Neural cell (in vitro differentiated cells): ENCODE measurements around the gene ARHGAP4. TPM values are rescaled to one million over a fixed set of nuclear protein-coding genes. Genes with fewer than 3 reads are reported as not detected.
A peak's percentile ranks its signal among the peaks of the same experiment; 100 is the strongest.

Source experiments
- H2AFZ ChIP-seq: fragments of 200-600, 300-800 bp; sonication (generic), shearing (Covaris generic); 2 replicates; pipeline ENCODE4 v1.6.0; 2014; ENCODE audit warnings: low read depth, mild to moderate bottlenecking, antibody characterized with exemption, low read length, moderate library complexity
- H3F3A ChIP-seq: fragments of 200-600 bp; shearing (Covaris generic); 2 replicates; pipeline ENCODE4 v1.6.1; 2016; ENCODE audit warnings: mild to moderate bottlenecking, moderate library complexity, mixed read lengths, antibody characterized with exemption, low read length; ENCODE audit not compliant: insufficient read depth, poor library complexity, severe bottlenecking
- H3K27ac ChIP-seq: fragments of 200-600, 300-800 bp; sonication (generic), shearing (Covaris generic); 2 replicates; pipeline ENCODE4 v1.5.1; 2014; ENCODE audit warnings: mild to moderate bottlenecking, low read length, moderate library complexity
- H3K27me3 ChIP-seq: fragments of 300-800, 200-600 bp; sonication (generic), shearing (Covaris generic); 2 replicates; pipeline ENCODE4 v1.6.0; 2014; ENCODE audit warnings: mild to moderate bottlenecking, low read depth, low read length, moderate library complexity; ENCODE audit not compliant: insufficient read depth
- H3K36me3 ChIP-seq: fragments of 300-800, 200-600 bp; sonication (generic), shearing (Covaris generic); 2 replicates; pipeline ENCODE4 v1.5.1; 2014; ENCODE audit warnings: mild to moderate bottlenecking, antibody characterized with exemption, low read length, moderate library complexity; ENCODE audit not compliant: insufficient read depth
- H3K4me2 ChIP-seq: fragments of 300-800, 200-600 bp; sonication (generic), shearing (Covaris generic); 2 replicates; pipeline ENCODE4 v1.6.0; 2014; ENCODE audit warnings: mild to moderate bottlenecking, low read length
- H3K4me3 ChIP-seq: fragments of 300-800, 200-600 bp; sonication (generic), shearing (Covaris generic); 2 replicates; pipeline ENCODE4 v1.5.1; 2014; ENCODE audit warnings: mild to moderate bottlenecking, low read length, moderate library complexity
- H3K79me2 ChIP-seq: fragments of 200-600 bp; shearing (Covaris generic); replicated peaks from 2 replicates; pipeline ENCODE4 v1.6.0; 2014; ENCODE audit warnings: mild to moderate bottlenecking, low read length, moderate library complexity; ENCODE audit not compliant: insufficient read depth
- H3K9ac ChIP-seq: fragments of 300-800, 200-600 bp; sonication (generic), shearing (Covaris generic); 2 replicates; pipeline ENCODE4 v1.6.1; 2016; ENCODE audit warnings: mild to moderate bottlenecking, low read length, mixed read lengths
- H3K9me2 ChIP-seq: fragments of 200-600 bp; shearing (Covaris generic); 2 replicates; pipeline ENCODE4 v1.6.1; 2016; ENCODE audit warnings: mild to moderate bottlenecking, low read length, mixed read lengths; ENCODE audit not compliant: insufficient read depth
- H3K9me3 ChIP-seq: fragments of 200-600, 300-800 bp; sonication (generic), shearing (Covaris generic); 2 replicates; pipeline ENCODE4 v1.6.1; 2016; ENCODE audit warnings: mild to moderate bottlenecking, mixed run types, low read length, moderate library complexity, mixed read lengths
- H4K20me1 ChIP-seq: fragments of 200-600 bp; shearing (Covaris generic); 2 replicates; pipeline ENCODE4 v1.6.1; 2016; ENCODE audit warnings: mild to moderate bottlenecking, mixed run types; ENCODE audit not compliant: insufficient read depth
- EP300 ChIP-seq: fragments of 450-650 bp; conservative IDR thresholded peaks from 2 replicates; pipeline ENCODE4 v1.6.1; 2014; ENCODE audit warnings: antibody characterized with exemption, mild to moderate bottlenecking, moderate library complexity; ENCODE audit not compliant: poor library complexity, severe bottlenecking
- EZH2 ChIP-seq: fragments of 200-600, 300-800 bp; shearing (Covaris generic), sonication (generic); IDR thresholded peaks from 2 replicates; pipeline ENCODE4 v1.6.1; 2014; ENCODE audit warnings: antibody characterized with exemption, low read length, borderline replicate concordance, mild to moderate bottlenecking; ENCODE audit not compliant: insufficient read depth, poor library complexity, severe bottlenecking
- MXI1 ChIP-seq: fragments of 450-650 bp; conservative IDR thresholded peaks from 2 replicates; pipeline ENCODE4 v1.6.1; 2014; ENCODE audit warnings: antibody characterized with exemption, mild to moderate bottlenecking; ENCODE audit not compliant: poor library complexity, severe bottlenecking
- POLR2AphosphoS5 ChIP-seq: IDR thresholded peaks from 2 replicates; pipeline ENCODE4 v1.6.1; 2012
- RAD21 ChIP-seq: fragments of 450-650 bp; conservative IDR thresholded peaks from 2 replicates; pipeline ENCODE4 v1.6.1; 2014; ENCODE audit warnings: antibody characterized with exemption, mild to moderate bottlenecking, moderate library complexity
- SMC3 ChIP-seq: fragments of 450-650 bp; conservative IDR thresholded peaks from 2 replicates; pipeline ENCODE4 v1.6.1; 2014; ENCODE audit warnings: antibody characterized with exemption, mild to moderate bottlenecking, moderate library complexity; ENCODE audit not compliant: poor library complexity
- TAF1 ChIP-seq: IDR thresholded peaks from 2 replicates; pipeline ENCODE4 v1.6.1; 2012; ENCODE audit warnings: low read depth
- polyA plus RNA-seq: library from polyadenylated mRNA; depleted of rRNA; stranded (reverse); fragments of >200 nt; gene quantifications from 2 replicates; pipeline ENCODE4 v1.2.3, GENCODE V29; 2014
- TF ChIP-seq, protein P1 (sequence below): IDR thresholded peaks from 2 replicates; pipeline ENCODE4 v1.6.1; 2012; ENCODE audit warnings: borderline replicate concordance
- TF ChIP-seq, protein P2 (sequence below): fragments of 450-650 bp; IDR thresholded peaks from 2 replicates; pipeline ENCODE4 v1.5.1; 2014; ENCODE audit warnings: antibody characterized with exemption, mild to moderate bottlenecking, moderate library complexity; ENCODE audit not compliant: poor library complexity, severe bottlenecking

The ARHGAP4 gene
- polyA plus RNA-seq, 1 donor from 2014 or later = 11.2 TPM

DNA sequence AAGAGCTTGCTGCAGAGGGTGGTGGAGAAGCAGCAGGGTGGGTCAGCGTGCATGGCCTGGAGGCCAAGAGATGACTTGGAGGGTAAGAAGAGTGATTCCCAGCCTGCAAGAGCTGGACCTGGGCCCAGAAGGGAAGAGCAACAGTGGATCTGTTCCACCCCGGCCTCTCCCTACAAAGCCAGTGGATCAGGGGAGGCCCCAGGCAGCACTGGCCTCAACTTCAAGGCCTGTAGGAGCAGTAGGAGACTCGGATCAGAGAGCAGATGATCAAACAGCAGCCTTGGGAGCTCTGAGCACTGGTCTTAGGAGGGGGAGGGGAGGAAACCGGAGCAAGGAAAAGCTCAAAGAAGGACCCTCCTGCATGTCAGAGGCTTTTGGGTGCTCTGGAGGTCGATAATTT lies 47.7 kb downstream of the ARHGAP4 start:
- Histone ChIP-seq H3K79me2 (peaks cover 59% of the 10 kb centered on the region), H2AFZ (no peak overlapping the region), H3F3A (no peaks in the 10 kb centered on the region), H3K9me2 (no peaks in the 10 kb centered on the region), H3K4me2 (peak overlapping the region; percentile 48), H3K4me3 (peak overlapping the region; percentile 86), H4K20me1 (no peaks in the 10 kb centered on the region), H3K9me3 (no peaks in the 10 kb centered on the region), H3K9ac (peak overlapping the region; percentile 90), H3K27ac (peak overlapping the region; percentile 95), H3K27me3 (no peaks in the 10 kb centered on the region), H3K36me3 (no peaks in the 10 kb centered on the region)
- TF ChIP-seq EP300 (no peak), POLR2AphosphoS5 (no peak), RAD21 (no peak), TAF1 (no peak), SMC3 (no peak), EZH2 (no peak), MXI1 (no peak)
- TF ChIP-seq, protein P1, sequence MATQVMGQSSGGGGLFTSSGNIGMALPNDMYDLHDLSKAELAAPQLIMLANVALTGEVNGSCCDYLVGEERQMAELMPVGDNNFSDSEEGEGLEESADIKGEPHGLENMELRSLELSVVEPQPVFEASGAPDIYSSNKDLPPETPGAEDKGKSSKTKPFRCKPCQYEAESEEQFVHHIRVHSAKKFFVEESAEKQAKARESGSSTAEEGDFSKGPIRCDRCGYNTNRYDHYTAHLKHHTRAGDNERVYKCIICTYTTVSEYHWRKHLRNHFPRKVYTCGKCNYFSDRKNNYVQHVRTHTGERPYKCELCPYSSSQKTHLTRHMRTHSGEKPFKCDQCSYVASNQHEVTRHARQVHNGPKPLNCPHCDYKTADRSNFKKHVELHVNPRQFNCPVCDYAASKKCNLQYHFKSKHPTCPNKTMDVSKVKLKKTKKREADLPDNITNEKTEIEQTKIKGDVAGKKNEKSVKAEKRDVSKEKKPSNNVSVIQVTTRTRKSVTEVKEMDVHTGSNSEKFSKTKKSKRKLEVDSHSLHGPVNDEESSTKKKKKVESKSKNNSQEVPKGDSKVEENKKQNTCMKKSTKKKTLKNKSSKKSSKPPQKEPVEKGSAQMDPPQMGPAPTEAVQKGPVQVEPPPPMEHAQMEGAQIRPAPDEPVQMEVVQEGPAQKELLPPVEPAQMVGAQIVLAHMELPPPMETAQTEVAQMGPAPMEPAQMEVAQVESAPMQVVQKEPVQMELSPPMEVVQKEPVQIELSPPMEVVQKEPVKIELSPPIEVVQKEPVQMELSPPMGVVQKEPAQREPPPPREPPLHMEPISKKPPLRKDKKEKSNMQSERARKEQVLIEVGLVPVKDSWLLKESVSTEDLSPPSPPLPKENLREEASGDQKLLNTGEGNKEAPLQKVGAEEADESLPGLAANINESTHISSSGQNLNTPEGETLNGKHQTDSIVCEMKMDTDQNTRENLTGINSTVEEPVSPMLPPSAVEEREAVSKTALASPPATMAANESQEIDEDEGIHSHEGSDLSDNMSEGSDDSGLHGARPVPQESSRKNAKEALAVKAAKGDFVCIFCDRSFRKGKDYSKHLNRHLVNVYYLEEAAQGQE = no peak
- TF ChIP-seq, protein P2, sequence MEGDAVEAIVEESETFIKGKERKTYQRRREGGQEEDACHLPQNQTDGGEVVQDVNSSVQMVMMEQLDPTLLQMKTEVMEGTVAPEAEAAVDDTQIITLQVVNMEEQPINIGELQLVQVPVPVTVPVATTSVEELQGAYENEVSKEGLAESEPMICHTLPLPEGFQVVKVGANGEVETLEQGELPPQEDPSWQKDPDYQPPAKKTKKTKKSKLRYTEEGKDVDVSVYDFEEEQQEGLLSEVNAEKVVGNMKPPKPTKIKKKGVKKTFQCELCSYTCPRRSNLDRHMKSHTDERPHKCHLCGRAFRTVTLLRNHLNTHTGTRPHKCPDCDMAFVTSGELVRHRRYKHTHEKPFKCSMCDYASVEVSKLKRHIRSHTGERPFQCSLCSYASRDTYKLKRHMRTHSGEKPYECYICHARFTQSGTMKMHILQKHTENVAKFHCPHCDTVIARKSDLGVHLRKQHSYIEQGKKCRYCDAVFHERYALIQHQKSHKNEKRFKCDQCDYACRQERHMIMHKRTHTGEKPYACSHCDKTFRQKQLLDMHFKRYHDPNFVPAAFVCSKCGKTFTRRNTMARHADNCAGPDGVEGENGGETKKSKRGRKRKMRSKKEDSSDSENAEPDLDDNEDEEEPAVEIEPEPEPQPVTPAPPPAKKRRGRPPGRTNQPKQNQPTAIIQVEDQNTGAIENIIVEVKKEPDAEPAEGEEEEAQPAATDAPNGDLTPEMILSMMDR = no peak

DNA sequence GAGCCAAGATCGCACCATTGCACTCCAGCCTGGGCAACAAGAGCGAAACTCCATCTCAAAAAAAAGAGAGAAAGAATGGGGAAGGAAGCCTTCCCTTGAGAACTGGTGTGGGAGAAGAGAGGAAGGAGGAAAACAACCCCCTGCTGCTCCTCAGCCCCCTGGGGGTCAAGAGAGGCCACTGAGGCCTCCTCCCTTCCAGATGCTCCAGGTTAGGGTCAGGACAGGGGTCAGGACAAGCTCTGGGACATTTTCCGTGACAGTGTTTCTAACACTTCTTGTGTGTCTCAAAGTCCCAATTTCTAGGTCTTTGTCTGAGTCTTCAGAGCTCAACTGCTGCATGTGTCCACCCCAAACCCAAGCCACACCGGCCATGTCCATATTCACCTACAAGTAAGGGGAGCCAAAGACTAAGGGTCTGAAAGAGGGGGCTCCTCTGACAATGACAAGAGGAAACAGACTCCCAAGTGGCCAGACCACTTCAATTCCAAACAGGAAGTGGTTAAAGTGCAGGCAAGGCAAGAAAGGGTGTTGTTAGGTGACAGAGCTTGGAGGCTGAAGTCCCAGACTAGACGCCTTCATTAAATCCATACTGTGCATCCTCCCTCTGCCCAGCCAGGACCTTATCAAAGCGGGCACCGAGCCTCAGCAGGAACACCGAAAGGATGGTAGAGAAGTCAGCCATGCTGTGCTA lies 48.3 kb downstream of the ARHGAP4 start:
- no peaks in the 10 kb centered on the region for H3K9me2 ChIP-seq
- H3K9ac ChIP-seq = peak overlapping the region; percentile 90
- H4K20me1 ChIP-seq = no peaks in the 10 kb centered on the region
- TF ChIP-seq POLR2AphosphoS5 (no peak), EP300 (no peak), MXI1 (no peak), EZH2 (no peak), RAD21 (no peak), SMC3 (no peak), TAF1 (no peak)
- TF ChIP-seq, protein P2 = no peak
- TF ChIP-seq, protein P1 = no peak
- H3K27me3 ChIP-seq = no peaks in the 10 kb centered on the region
- H2AFZ ChIP-seq = no peak overlapping the region
- H3K27ac ChIP-seq = peak overlapping the region; percentile 95
- no peaks in the 10 kb centered on the region for H3K9me3 ChIP-seq
- H3K4me3 ChIP-seq = peak overlapping the region; percentile 86
- H3K79me2 ChIP-seq = peaks cover 56% of the 10 kb centered on the region
- no peaks in the 10 kb centered on the region for H3F3A ChIP-seq
- no peak overlapping the region for H3K4me2 ChIP-seq
- H3K36me3 ChIP-seq = no peaks in the 10 kb centered on the region
